ENCODE results near the gene KRTAP5-6. TPM values are rescaled to one million over a fixed set of nuclear protein-coding genes. Genes with fewer than 3 reads are reported as not detected.

The KRTAP5-6 gene
- polyA plus RNA-seq, 1 of the 3 experiments (the other 2 are of a cell fraction), result not detected

DNA sequence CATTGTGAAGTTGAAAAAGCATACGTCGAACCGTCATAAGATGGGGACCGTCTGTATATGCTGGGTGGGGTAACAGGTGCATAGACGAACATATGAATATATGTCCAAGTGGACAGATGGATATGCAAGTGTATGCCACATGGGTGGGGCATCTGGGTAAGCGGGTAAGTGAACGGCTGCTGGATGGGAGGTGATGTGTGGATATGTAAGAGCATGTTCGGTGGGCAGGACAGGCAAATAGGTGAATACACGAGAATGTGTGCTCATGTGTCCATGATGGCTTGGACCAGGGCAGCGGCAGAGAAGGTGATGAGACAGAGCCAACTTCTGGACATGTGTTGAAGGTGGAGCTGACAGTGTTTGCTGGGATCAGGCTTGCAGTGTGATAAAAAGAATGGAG, 41.4 kb downstream of the KRTAP5-6 start:
- 64% methylated on average over 10 of the region's 10 CpGs for WGBS (ENCODE audit: low lambda C conversion rate)
- H3F3A ChIP-seq (replicated peaks; ENCODE audit: insufficient read depth), result no peaks in the 10 kb centered on the region
- H4K20me1 ChIP-seq (ENCODE audit: insufficient read depth), result no peaks in the 10 kb centered on the region
- no peak overlapping the region for H3K4me2 ChIP-seq
- POLR2A ChIA-PET, result no interaction called here
- H3K27ac ChIP-seq (ENCODE audit: low read depth in 2 of 2, low read length in 1 of 2), result no peak overlapping the region
- TF ChIP-seq, protein P1, sequence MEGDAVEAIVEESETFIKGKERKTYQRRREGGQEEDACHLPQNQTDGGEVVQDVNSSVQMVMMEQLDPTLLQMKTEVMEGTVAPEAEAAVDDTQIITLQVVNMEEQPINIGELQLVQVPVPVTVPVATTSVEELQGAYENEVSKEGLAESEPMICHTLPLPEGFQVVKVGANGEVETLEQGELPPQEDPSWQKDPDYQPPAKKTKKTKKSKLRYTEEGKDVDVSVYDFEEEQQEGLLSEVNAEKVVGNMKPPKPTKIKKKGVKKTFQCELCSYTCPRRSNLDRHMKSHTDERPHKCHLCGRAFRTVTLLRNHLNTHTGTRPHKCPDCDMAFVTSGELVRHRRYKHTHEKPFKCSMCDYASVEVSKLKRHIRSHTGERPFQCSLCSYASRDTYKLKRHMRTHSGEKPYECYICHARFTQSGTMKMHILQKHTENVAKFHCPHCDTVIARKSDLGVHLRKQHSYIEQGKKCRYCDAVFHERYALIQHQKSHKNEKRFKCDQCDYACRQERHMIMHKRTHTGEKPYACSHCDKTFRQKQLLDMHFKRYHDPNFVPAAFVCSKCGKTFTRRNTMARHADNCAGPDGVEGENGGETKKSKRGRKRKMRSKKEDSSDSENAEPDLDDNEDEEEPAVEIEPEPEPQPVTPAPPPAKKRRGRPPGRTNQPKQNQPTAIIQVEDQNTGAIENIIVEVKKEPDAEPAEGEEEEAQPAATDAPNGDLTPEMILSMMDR (IDR thresholded peaks at IDR 0.05), result no peak
- TF ChIP-seq RXRA (IDR thresholded peaks at IDR 0.05; ENCODE audit: borderline replicate concordance, low read depth) (no peak), TAF1 (IDR thresholded peaks at IDR 0.05; ENCODE audit: borderline replicate concordance, low read depth, low read length) (no peak), YY1 (IDR thresholded peaks at IDR 0.05; ENCODE audit: low read depth) (no peak), JUND (IDR thresholded peaks at IDR 0.05) (no peak), GABPA (IDR thresholded peaks at IDR 0.05; ENCODE audit: low read depth) (no peak), MXI1 (IDR thresholded peaks at IDR 0.05; ENCODE audit: low read depth, low read length) (no peak), GATA2 (CRISPR knock-in tag; IDR thresholded peaks at IDR 0.05) (no peak), TCF12 (IDR thresholded peaks at IDR 0.05) (no peak)
- TF ChIP-seq, protein P2, sequence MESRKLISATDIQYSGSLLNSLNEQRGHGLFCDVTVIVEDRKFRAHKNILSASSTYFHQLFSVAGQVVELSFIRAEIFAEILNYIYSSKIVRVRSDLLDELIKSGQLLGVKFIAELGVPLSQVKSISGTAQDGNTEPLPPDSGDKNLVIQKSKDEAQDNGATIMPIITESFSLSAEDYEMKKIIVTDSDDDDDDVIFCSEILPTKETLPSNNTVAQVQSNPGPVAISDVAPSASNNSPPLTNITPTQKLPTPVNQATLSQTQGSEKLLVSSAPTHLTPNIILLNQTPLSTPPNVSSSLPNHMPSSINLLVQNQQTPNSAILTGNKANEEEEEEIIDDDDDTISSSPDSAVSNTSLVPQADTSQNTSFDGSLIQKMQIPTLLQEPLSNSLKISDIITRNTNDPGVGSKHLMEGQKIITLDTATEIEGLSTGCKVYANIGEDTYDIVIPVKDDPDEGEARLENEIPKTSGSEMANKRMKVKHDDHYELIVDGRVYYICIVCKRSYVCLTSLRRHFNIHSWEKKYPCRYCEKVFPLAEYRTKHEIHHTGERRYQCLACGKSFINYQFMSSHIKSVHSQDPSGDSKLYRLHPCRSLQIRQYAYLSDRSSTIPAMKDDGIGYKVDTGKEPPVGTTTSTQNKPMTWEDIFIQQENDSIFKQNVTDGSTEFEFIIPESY (IDR thresholded peaks at IDR 0.05; ENCODE audit: borderline replicate concordance, low read depth), result no peak
- TF ChIP-seq, protein P3, sequence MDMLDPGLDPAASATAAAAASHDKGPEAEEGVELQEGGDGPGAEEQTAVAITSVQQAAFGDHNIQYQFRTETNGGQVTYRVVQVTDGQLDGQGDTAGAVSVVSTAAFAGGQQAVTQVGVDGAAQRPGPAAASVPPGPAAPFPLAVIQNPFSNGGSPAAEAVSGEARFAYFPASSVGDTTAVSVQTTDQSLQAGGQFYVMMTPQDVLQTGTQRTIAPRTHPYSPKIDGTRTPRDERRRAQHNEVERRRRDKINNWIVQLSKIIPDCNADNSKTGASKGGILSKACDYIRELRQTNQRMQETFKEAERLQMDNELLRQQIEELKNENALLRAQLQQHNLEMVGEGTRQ (IDR thresholded peaks at IDR 0.05; ENCODE audit: borderline replicate concordance, low read depth, low read length), result no peak
- no peaks in the 10 kb centered on the region for H3K79me2 ChIP-seq (ENCODE audit: insufficient read depth)
- DNase-seq, result no peak
- peaks cover 0 to 20% of the 10 kb centered on the region in 2 experiments; a peak in 1 of 4 replicates for H3K4me1 ChIP-seq (ENCODE audit: control insufficient read depth in 1 of 2, insufficient read depth in 2 of 2, low read depth in 1 of 2, low read length in 1 of 2)
- H3K27me3 ChIP-seq (ENCODE audit: insufficient read depth), result no peaks in the 10 kb centered on the region
- no peaks in the 10 kb centered on the region for H3K36me3 ChIP-seq (replicated peaks in 1 of 2; ENCODE audit: control insufficient read depth in 1 of 2, insufficient read depth in 2 of 2, low read length in 1 of 2)
- CTCF ChIA-PET, result interaction anchor here (1.1 to 1.2 kb wide), 2 partner anchors 24 to 144 kb away, joined by 3 read pairs; no protein-coding TSS in a partner anchor
- H3K9me3 ChIP-seq, result no peaks in the 10 kb centered on the region
- no peak overlapping the region for H3K4me3 ChIP-seq (ENCODE audit: low read depth in 2 of 2, low read length in 1 of 2)
- H3K9ac ChIP-seq, result no peak overlapping the region
- no peaks in the 10 kb centered on the region for H3K9me2 ChIP-seq
- H2AFZ ChIP-seq (ENCODE audit: low read depth), result no peak overlapping the region

DNA sequence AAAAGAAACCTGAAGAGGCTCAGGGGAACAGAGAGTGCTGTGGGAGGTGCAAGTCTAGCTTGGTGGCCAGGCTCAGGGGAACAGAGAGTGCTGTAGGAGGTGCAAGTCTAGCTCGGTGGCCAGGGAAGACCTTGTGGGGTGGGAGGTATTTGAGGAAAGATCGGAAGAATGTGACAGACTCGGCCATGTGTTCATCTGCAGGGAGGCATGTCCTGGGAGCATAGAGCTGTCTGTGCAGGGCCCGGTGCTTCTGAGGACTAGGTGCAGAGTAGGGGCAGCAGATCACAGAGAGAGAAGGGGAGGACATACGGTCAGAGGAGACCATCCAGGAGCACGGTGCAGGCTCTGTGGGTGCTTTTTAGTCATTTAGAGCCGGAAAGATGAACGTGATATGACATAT, 42.6 kb downstream of the KRTAP5-6 start:
- Histone ChIP-seq H3K4me2 (no peak overlapping the region), H3F3A (replicated peaks; ENCODE audit: insufficient read depth) (no peaks in the 10 kb centered on the region), H2AFZ (ENCODE audit: low read depth) (no peak overlapping the region), H3K79me2 (ENCODE audit: insufficient read depth) (no peaks in the 10 kb centered on the region), H3K9ac (no peak overlapping the region), H4K20me1 (ENCODE audit: insufficient read depth) (no peaks in the 10 kb centered on the region), H3K36me3 (replicated peaks in 1 of 2; ENCODE audit: control insufficient read depth in 1 of 2, insufficient read depth in 2 of 2, low read length in 1 of 2) (no peaks in the 10 kb centered on the region), H3K27ac (ENCODE audit: low read depth in 2 of 2, low read length in 1 of 2) (no peak overlapping the region), H3K4me3 (ENCODE audit: low read depth in 2 of 2, low read length in 1 of 2) (no peak overlapping the region), H3K9me3 (no peaks in the 10 kb centered on the region), H3K27me3 (ENCODE audit: insufficient read depth) (no peaks in the 10 kb centered on the region), H3K9me2 (no peaks in the 10 kb centered on the region), H3K4me1 (ENCODE audit: control insufficient read depth in 1 of 2, insufficient read depth in 2 of 2, low read depth in 1 of 2, low read length in 1 of 2) (peaks cover 0 to 21% of the 10 kb centered on the region in 2 experiments; a peak in 1 of 4 replicates)
- POLR2A ChIA-PET, result no interaction called here
- DNase-seq, result no peak
- WGBS (ENCODE audit: low lambda C conversion rate), result 25% methylated on average over 8 of the region's 8 CpGs
- CTCF ChIA-PET, result interaction anchor here (1.0 to 1.2 kb wide), 3 partner anchors 46 to 87 kb away, joined by 3 to 5 read pairs (median 3); no protein-coding TSS in a partner anchor
- TF ChIP-seq POLR2AphosphoS5 (IDR thresholded peaks at IDR 0.05; ENCODE audit: low read depth, low read length) (no peak), FOSL2 (IDR thresholded peaks at IDR 0.05; ENCODE audit: borderline replicate concordance, low read depth) (no peak), CHD2 (IDR thresholded peaks at IDR 0.05; ENCODE audit: low read length, partially characterized antibody) (no peak), RXRA (IDR thresholded peaks at IDR 0.05; ENCODE audit: borderline replicate concordance, low read depth) (no peak), NFIC (IDR thresholded peaks at IDR 0.05; ENCODE audit: borderline replicate concordance) (no peak), GABPA (IDR thresholded peaks at IDR 0.05; ENCODE audit: low read depth) (no peak), EZH2phosphoT487 (IDR thresholded peaks at IDR 0.05; ENCODE audit: borderline replicate concordance, low read depth) (no peak), TCF12 (IDR thresholded peaks at IDR 0.05) (no peak), MXI1 (IDR thresholded peaks at IDR 0.05; ENCODE audit: low read depth, low read length) (no peak), YY1 (IDR thresholded peaks at IDR 0.05; ENCODE audit: low read depth) (no peak), TEAD4 (IDR thresholded peaks at IDR 0.05; ENCODE audit: borderline replicate concordance, insufficient read depth) (no peak), MEF2A (IDR thresholded peaks at IDR 0.05; ENCODE audit: borderline replicate concordance, low read depth) (no peak), RCOR1 (IDR thresholded peaks at IDR 0.05; ENCODE audit: low read length) (no peak), SMC3 (IDR thresholded peaks at IDR 0.05; ENCODE audit: low read depth, low read length) (no peak)
- TF ChIP-seq, protein P4, sequence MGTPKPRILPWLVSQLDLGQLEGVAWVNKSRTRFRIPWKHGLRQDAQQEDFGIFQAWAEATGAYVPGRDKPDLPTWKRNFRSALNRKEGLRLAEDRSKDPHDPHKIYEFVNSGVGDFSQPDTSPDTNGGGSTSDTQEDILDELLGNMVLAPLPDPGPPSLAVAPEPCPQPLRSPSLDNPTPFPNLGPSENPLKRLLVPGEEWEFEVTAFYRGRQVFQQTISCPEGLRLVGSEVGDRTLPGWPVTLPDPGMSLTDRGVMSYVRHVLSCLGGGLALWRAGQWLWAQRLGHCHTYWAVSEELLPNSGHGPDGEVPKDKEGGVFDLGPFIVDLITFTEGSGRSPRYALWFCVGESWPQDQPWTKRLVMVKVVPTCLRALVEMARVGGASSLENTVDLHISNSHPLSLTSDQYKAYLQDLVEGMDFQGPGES (IDR thresholded peaks at IDR 0.05; ENCODE audit: low read depth, low read length), result no peak
- TF ChIP-seq, protein P5, sequence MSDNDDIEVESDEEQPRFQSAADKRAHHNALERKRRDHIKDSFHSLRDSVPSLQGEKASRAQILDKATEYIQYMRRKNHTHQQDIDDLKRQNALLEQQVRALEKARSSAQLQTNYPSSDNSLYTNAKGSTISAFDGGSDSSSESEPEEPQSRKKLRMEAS (IDR thresholded peaks at IDR 0.05; ENCODE audit: low read depth), result no peak
